Medulla oblongata (tissue), 1 donor: Measurements from ENCODE around the gene COL23A1.

ENCODE experiments used
- DNase-seq: peaks from one replicate; pipeline ENCODE4 v3.0.0-alpha.2; 2015; ENCODE audit errors: extremely low spot score

COL23A1 gene

GRCh38 chr5:178554311-178554710 lies 35.9 kb downstream of the COL23A1 start:
- DNase-seq: no peak

GRCh38 chr5:178553517-178553916 lies 36.7 kb downstream of the COL23A1 start:
- no peak for DNase-seq

GRCh38 chr5:178551468-178551867 lies 38.7 kb downstream of the COL23A1 start:
- DNase-seq: no peak

GRCh38 chr5:178551059-178551458 lies 39.1 kb downstream of the COL23A1 start:
- peak; percentile 48 for DNase-seq

- DNase-seq: no peak
Measured at GRCh38 chr5:178548746-178549145, 41.4 kb downstream of the COL23A1 start.

- DNase-seq: peak; percentile 48
Measured at GRCh38 chr5:178547753-178548415, 42.3 kb downstream of the COL23A1 start.

- DNase-seq: no peak
Measured at GRCh38 chr5:178547052-178547666, 43.0 kb downstream of the COL23A1 start.

- DNase-seq: no peak
Measured at GRCh38 chr5:178546675-178547033, 43.5 kb downstream of the COL23A1 start.

- no peak for DNase-seq
Measured at GRCh38 chr5:178545941-178546674, 44.1 kb downstream of the COL23A1 start.

- DNase-seq: peak; percentile 44
Measured at GRCh38 chr5:178545176-178545575, 45.0 kb downstream of the COL23A1 start.

- no peak for DNase-seq
Measured at GRCh38 chr5:178544166-178544834, 45.9 kb downstream of the COL23A1 start.

GRCh38 chr5:178542455-178542854 lies 47.7 kb downstream of the COL23A1 start:
- DNase-seq: peak; percentile 59

GRCh38 chr5:178540526-178540925 lies 49.7 kb downstream of the COL23A1 start:
- DNase-seq: no peak

- DNase-seq: no peak
Measured at GRCh38 chr5:178538741-178539229, 51.4 kb downstream of the COL23A1 start.

- no peak for DNase-seq
Measured at GRCh38 chr5:178537467-178538371, 52.5 kb downstream of the COL23A1 start.

GRCh38 chr5:178536541-178537466 lies 53.4 kb downstream of the COL23A1 start:
- no peak for DNase-seq

GRCh38 chr5:178535299-178536175 lies 54.7 kb downstream of the COL23A1 start:
- no peak for DNase-seq

- no peak for DNase-seq
Measured at GRCh38 chr5:178533136-178533535, 57.1 kb downstream of the COL23A1 start.

- DNase-seq: no peak
Measured at GRCh38 chr5:178532666-178533065, 57.5 kb downstream of the COL23A1 start.
